Activated gamma-delta T cell treated with anti-CD3 and anti-CD28 coated beads, Interleukin-2, amount 50 U/mL, for 16 hours (primary cell): ENCODE measurements around the gene NCMAP.
A peak's percentile ranks its signal among the peaks of the same experiment; 100 is the strongest.

Experiments used
- DNase-seq: peaks from one replicate; pipeline ENCODE4 v3.0.0-alpha.2; 2020; ENCODE audit warnings: low read depth

Gene NCMAP

GRCh38 chr1:24570265-24571125 is 14.6 kb downstream of the NCMAP start:
- DNase-seq = no peak

GRCh38 chr1:24572301-24572700 is 16.4 kb downstream of the NCMAP start:
- no peak for DNase-seq

- no peak for DNase-seq
These were observed 20.2 kb downstream of the NCMAP start for GRCh38 chr1:24575905-24576587.

GRCh38 chr1:24578846-24579245 is 23.0 kb downstream of the NCMAP start:
- DNase-seq = no peak

- no peak for DNase-seq
These were observed 24.9 kb downstream of the NCMAP start for GRCh38 chr1:24580756-24581155.

- DNase-seq = no peak
These were observed 28.3 kb downstream of the NCMAP start for GRCh38 chr1:24584171-24584647.

GRCh38 chr1:24586119-24586518 is 30.2 kb downstream of the NCMAP start:
- no peak for DNase-seq

- DNase-seq = peak; percentile 47
These were observed 31.3 kb downstream of the NCMAP start for GRCh38 chr1:24586970-24587820.

GRCh38 chr1:24588573-24588972 is 32.7 kb downstream of the NCMAP start:
- DNase-seq = no peak

GRCh38 chr1:24589200-24589599 is 33.3 kb downstream of the NCMAP start:
- DNase-seq = no peak

- DNase-seq = no peak
These were observed 35.9 kb downstream of the NCMAP start for GRCh38 chr1:24591781-24592180.

GRCh38 chr1:24594328-24594598 is 38.4 kb downstream of the NCMAP start:
- DNase-seq = no peak

- no peak for DNase-seq
These were observed 40.6 kb downstream of the NCMAP start for GRCh38 chr1:24596401-24596880.

GRCh38 chr1:24599265-24599664 is 43.4 kb downstream of the NCMAP start:
- no peak for DNase-seq

- no peak for DNase-seq
These were observed 44.7 kb downstream of the NCMAP start for GRCh38 chr1:24600551-24600950.

- DNase-seq = no peak
These were observed 49.8 kb downstream of the NCMAP start for GRCh38 chr1:24605534-24606295.

GRCh38 chr1:24606296-24606605 is 50.4 kb downstream of the NCMAP start:
- DNase-seq = no peak

GRCh38 chr1:24606621-24607020 is 50.7 kb downstream of the NCMAP start:
- DNase-seq = no peak

- DNase-seq = no peak
These were observed 54.1 kb downstream of the NCMAP start for GRCh38 chr1:24609949-24610517.

GRCh38 chr1:24619376-24619775 is 63.5 kb downstream of the NCMAP start:
- DNase-seq = no peak

- DNase-seq = no peak
These were observed 64.8 kb downstream of the NCMAP start for GRCh38 chr1:24620678-24621077.

GRCh38 chr1:24621121-24621520 is 65.2 kb downstream of the NCMAP start:
- DNase-seq = no peak
